Mammary epithelial cell (primary cell): ENCODE results near the gene TRIM54.

Experiments used
- EZH2 ChIP-seq: IDR thresholded peaks from 2 replicates; pipeline ENCODE4 v1.6.1; 2012; ENCODE audit warnings: low read length, inconsistent platforms, borderline replicate concordance
- TF ChIP-seq, protein P1 (sequence below), 2 donors: IDR thresholded peaks in 1 of 2; conservative IDR thresholded peaks in 1 of 2; 2 replicates each; pipeline ENCODE4 v1.5.1; 2011 to 2012; ENCODE audit warnings: inconsistent platforms in 2 of 2, low read length in 2 of 2, mild to moderate bottlenecking in 2 of 2, control low read depth in 1 of 2, low read depth in 1 of 2; ENCODE audit not compliant: insufficient read depth in 1 of 2; ENCODE audit errors: extremely low read depth in 1 of 2

DNA sequence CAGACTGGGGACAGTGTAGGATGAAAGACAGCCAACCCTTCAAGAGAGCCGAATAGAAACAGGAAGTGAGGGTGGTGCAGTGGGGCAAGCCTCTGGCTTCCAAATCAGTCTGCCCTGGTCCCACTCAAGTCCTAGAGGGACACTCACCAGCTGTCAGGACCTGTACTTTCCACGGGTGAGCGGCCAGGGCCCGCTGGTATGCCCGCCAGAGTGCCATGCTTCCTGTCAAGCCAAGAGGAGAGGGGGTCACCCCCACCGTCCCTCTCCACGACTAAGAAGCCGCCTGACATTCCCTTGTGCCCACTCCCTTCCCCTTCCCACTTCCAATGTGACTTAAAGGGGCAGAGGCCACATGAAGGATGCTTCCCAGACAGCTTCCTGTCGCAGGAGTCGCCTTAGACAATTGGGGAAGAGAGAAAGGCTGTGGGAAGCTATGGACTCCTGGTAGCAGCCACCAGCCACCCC is 40.1 kb downstream of the TRIM54 start:
- TF ChIP-seq, protein P1, sequence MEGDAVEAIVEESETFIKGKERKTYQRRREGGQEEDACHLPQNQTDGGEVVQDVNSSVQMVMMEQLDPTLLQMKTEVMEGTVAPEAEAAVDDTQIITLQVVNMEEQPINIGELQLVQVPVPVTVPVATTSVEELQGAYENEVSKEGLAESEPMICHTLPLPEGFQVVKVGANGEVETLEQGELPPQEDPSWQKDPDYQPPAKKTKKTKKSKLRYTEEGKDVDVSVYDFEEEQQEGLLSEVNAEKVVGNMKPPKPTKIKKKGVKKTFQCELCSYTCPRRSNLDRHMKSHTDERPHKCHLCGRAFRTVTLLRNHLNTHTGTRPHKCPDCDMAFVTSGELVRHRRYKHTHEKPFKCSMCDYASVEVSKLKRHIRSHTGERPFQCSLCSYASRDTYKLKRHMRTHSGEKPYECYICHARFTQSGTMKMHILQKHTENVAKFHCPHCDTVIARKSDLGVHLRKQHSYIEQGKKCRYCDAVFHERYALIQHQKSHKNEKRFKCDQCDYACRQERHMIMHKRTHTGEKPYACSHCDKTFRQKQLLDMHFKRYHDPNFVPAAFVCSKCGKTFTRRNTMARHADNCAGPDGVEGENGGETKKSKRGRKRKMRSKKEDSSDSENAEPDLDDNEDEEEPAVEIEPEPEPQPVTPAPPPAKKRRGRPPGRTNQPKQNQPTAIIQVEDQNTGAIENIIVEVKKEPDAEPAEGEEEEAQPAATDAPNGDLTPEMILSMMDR (conservative IDR thresholded peaks at IDR 0.05 in 1 of 2, IDR thresholded peaks at IDR 0.05 in 1 of 2; ENCODE audit: extremely low read depth in 1 of 2, insufficient read depth in 1 of 2, low read depth in 1 of 2, low read length in 2 of 2) = no peak
- TF ChIP-seq EZH2 = no peak
